Keratinocyte (primary cell): ENCODE results near the gene CXXC4. TPM values are rescaled to one million over a fixed set of nuclear protein-coding genes. Genes with fewer than 3 reads are reported as not detected.

Experiments used
- DNase-seq: peaks from one replicate; pipeline ENCODE4 v3.0.0-alpha.2; 2011; ENCODE audit warnings: low read depth, missing footprints, low spot score
- FAIRE-seq: peaks from 2 replicates; lab custom pipeline; 2011; peaks lifted over from hg19 to GRCh38; lab: Jason Lieb, UNC
- H2AFZ ChIP-seq: 2 replicates; pipeline ENCODE4 v1.6.0; 2012; ENCODE audit warnings: low read length, control low read depth, inconsistent platforms; ENCODE audit not compliant: control insufficient read depth
- H3K27ac ChIP-seq: 2 replicates; pipeline ENCODE4 v1.5.1; 2011; ENCODE audit warnings: low read length; ENCODE audit not compliant: control insufficient read depth, insufficient read depth
- H3K27me3 ChIP-seq: 3 replicates; pipeline ENCODE4 v1.6.0; 2011; ENCODE audit warnings: low read length; ENCODE audit not compliant: control insufficient read depth, insufficient read depth; ENCODE audit errors: extremely low read depth
- H3K36me3 ChIP-seq, 2 experiments: 2 replicates in 1 of 2; 3 replicates in 1 of 2; pipeline ENCODE4 v1.5.1; 2011; ENCODE audit warnings: low read length in 2 of 2, mild to moderate bottlenecking in 1 of 2; ENCODE audit not compliant: control insufficient read depth in 2 of 2, insufficient read depth in 2 of 2; ENCODE audit errors: extremely low read depth in 1 of 2
- H3K4me1 ChIP-seq: 3 replicates; pipeline ENCODE4 v1.5.1; 2011; ENCODE audit warnings: low read length; ENCODE audit not compliant: control insufficient read depth, insufficient read depth; ENCODE audit errors: extremely low read depth
- H3K4me2 ChIP-seq: 3 replicates; pipeline ENCODE4 v1.6.0; 2011; ENCODE audit warnings: low read depth, low read length; ENCODE audit not compliant: control insufficient read depth, insufficient read depth; ENCODE audit errors: extremely low read depth
- H3K4me3 ChIP-seq, 3 experiments: fragments of 200-600 bp in 1 of 3; sonication (generic) in 1 of 3; 2 replicates in 2 of 3; 3 replicates in 1 of 3; pipeline ENCODE4 v1.5.1; 2011 to 2016; ENCODE audit warnings: low read length in 3 of 3, mild to moderate bottlenecking in 3 of 3, control low read depth in 2 of 3, inconsistent platforms in 1 of 3, low read depth in 1 of 3, mixed read lengths in 1 of 3, mixed run types in 1 of 3, moderate library complexity in 1 of 3; ENCODE audit not compliant: control insufficient read depth in 2 of 3, insufficient read depth in 2 of 3; ENCODE audit errors: extremely low read depth in 1 of 3
- H3K79me2 ChIP-seq: 2 replicates; pipeline ENCODE4 v1.6.0; 2012; ENCODE audit warnings: low read length; ENCODE audit not compliant: control insufficient read depth, insufficient read depth
- H3K9ac ChIP-seq: 3 replicates; pipeline ENCODE4 v1.6.0; 2011; ENCODE audit warnings: low read length; ENCODE audit not compliant: control insufficient read depth, insufficient read depth; ENCODE audit errors: extremely low read depth
- H3K9me1 ChIP-seq: 3 replicates; pipeline ENCODE4 v1.6.0; 2011; ENCODE audit warnings: low read length; ENCODE audit not compliant: control insufficient read depth, insufficient read depth; ENCODE audit errors: extremely low read depth
- H3K9me3 ChIP-seq: 2 replicates; pipeline ENCODE4 v1.5.1; 2012; ENCODE audit warnings: low read depth, low read length; ENCODE audit not compliant: control insufficient read depth
- H4K20me1 ChIP-seq: 3 replicates; pipeline ENCODE4 v1.6.0; 2011; ENCODE audit warnings: low read length; ENCODE audit not compliant: control insufficient read depth, insufficient read depth; ENCODE audit errors: extremely low read depth
- CTCF ChIP-seq, 3 experiments: IDR thresholded peaks in 1 of 3; conservative IDR thresholded peaks in 1 of 3; optimal IDR thresholded peaks in 1 of 3; 2 replicates in 2 of 3; 3 replicates in 1 of 3; pipeline versions ENCODE3 to v1.5.1; 2011; ENCODE audit warnings: low read length in 3 of 3, mild to moderate bottlenecking in 3 of 3, moderate library complexity in 2 of 3, control low read depth in 1 of 3, inconsistent platforms in 1 of 3; ENCODE audit not compliant: insufficient read depth in 2 of 3; ENCODE audit errors: extremely low read depth in 1 of 3
- EZH2 ChIP-seq: IDR thresholded peaks from one replicate; pipeline ENCODE4 v1.6.1; 2012; ENCODE audit warnings: inconsistent platforms, mild to moderate bottlenecking, low read length, moderate library complexity
- dilution Hi-C: fragments of 300-500 bp; cut with MboI; formaldehyde crosslinking; loops from one replicate; pipeline ENCODE4 v1.7.0; 2020; ENCODE audit warnings: low sequenced_read_pairs; ENCODE audit not compliant: extremely low pct_ligation_motif_present
- polyA plus RNA-seq, 5 experiments: library from polyadenylated mRNA; depleted of rRNA in 3 of 5; stranded (reverse) in 3 of 5; stranded (forward) in 1 of 5; unstranded in 1 of 5; fragments of >200 nt; gene quantifications; 1 replicate in 1 of 5; 2 replicates in 3 of 5; 3 replicates in 1 of 5; pipeline versions ENCODE4 v1.2.1 to v1.2.3, GENCODE V29; 2011 to 2012; ENCODE audit warnings: missing spikeins in 2 of 5, low read depth in 1 of 5, low replicate concordance in 1 of 5

The CXXC4 gene
- polyA plus RNA-seq, 1 donor (not counting 4 experiments of a cell fraction or from before 2014, with no cell fraction given) = 0.01 TPM

GRCh38 chr4:104424475-104424941 is 70.2 kb downstream of the CXXC4 start:
- Histone ChIP-seq H3K9me1 (no peaks in the 10 kb centered on the region), H3K27ac (no peak overlapping the region), H3K36me3 (no peaks in the 10 kb centered on the region), H3K9me3 (no peaks in the 10 kb centered on the region), H3K4me3 (no peak overlapping the region), H3K9ac (no peak overlapping the region), H3K4me2 (no peak overlapping the region), H3K79me2 (no peaks in the 10 kb centered on the region), H2AFZ (no peak overlapping the region), H4K20me1 (no peaks in the 10 kb centered on the region), H3K27me3 (no peaks in the 10 kb centered on the region), H3K4me1 (no peaks in the 10 kb centered on the region)
- FAIRE-seq = no peak
- dilution Hi-C loops = no loop called here
- DNase-seq = no peak
- no peak for TF ChIP-seq EZH2
- no peak for TF ChIP-seq CTCF (optimal IDR thresholded peaks at IDR 0.05 in 1 of 3, IDR thresholded peaks at IDR 0.05 in 1 of 3, conservative IDR thresholded peaks at IDR 0.05 in 1 of 3; ENCODE audit: extremely low read depth in 1 of 3, insufficient read depth in 2 of 3, low read length in 3 of 3)

GRCh38 chr4:104421566-104421965 is 73.1 kb downstream of the CXXC4 start:
- no peak overlapping the region for H2AFZ ChIP-seq
- no peaks in the 10 kb centered on the region for H3K9me1 ChIP-seq
- no peaks in the 10 kb centered on the region for H4K20me1 ChIP-seq
- H3K4me1 ChIP-seq = no peaks in the 10 kb centered on the region
- dilution Hi-C loops = no loop called here
- H3K4me2 ChIP-seq = no peak overlapping the region
- no peak overlapping the region for H3K27ac ChIP-seq
- no peaks in the 10 kb centered on the region for H3K9me3 ChIP-seq
- H3K27me3 ChIP-seq = no peaks in the 10 kb centered on the region
- DNase-seq (no peak), FAIRE-seq (no peak)
- no peaks in the 10 kb centered on the region for H3K79me2 ChIP-seq
- no peak for TF ChIP-seq EZH2
- TF ChIP-seq CTCF (optimal IDR thresholded peaks at IDR 0.05 in 1 of 3, IDR thresholded peaks at IDR 0.05 in 1 of 3, conservative IDR thresholded peaks at IDR 0.05 in 1 of 3; ENCODE audit: extremely low read depth in 1 of 3, insufficient read depth in 2 of 3, low read length in 3 of 3) = no peak
- no peak overlapping the region for H3K4me3 ChIP-seq
- H3K36me3 ChIP-seq = no peaks in the 10 kb centered on the region
- H3K9ac ChIP-seq = no peak overlapping the region
